Thyroid gland (tissue), 4 donors: ENCODE results near the gene TAF9. TPM values are rescaled to one million over a fixed set of nuclear protein-coding genes. Genes with fewer than 3 reads are reported as not detected.
A peak's percentile ranks its signal among the peaks of the same experiment; 100 is the strongest.

Experiments used
- DNase-seq, 2 donors: peaks; one replicate each; pipeline ENCODE4 v3.0.0-alpha.2; 2019
- H3K27ac ChIP-seq, 3 donors: fragments of 200-600 bp; sonication (generic); 1 replicate in 2 of 3; 2 replicates in 1 of 3; pipeline ENCODE4 v1.5.1; 2016 to 2019; ENCODE audit warnings: mild to moderate bottlenecking in 1 of 3, moderate library complexity in 1 of 3
- H3K27me3 ChIP-seq: fragments of 200-600 bp; sonication (generic); one replicate; pipeline ENCODE4 v1.5.1; 2019
- H3K36me3 ChIP-seq, 2 donors: fragments of 200-600 bp; sonication (generic); one replicate each; pipeline ENCODE4 v1.5.1; 2016 to 2019
- H3K4me1 ChIP-seq, 2 donors: fragments of 200-600 bp; sonication (generic); one replicate each; pipeline ENCODE4 v1.5.1; 2017 to 2019
- H3K4me3 ChIP-seq, 3 donors: fragments of 200-600 bp; sonication (generic); replicated peaks in 1 of 3; 1 replicate in 2 of 3; 2 replicates in 1 of 3; pipeline ENCODE4 v1.5.1; 2016; ENCODE audit warnings: mild to moderate bottlenecking in 1 of 3
- H3K9me3 ChIP-seq: fragments of 200-600 bp; sonication (generic); one replicate; pipeline ENCODE4 v1.5.1; 2017
- POLR2A ChIP-seq, 2 donors: fragments of 450-650 bp; IDR thresholded peaks; one replicate each; pipeline ENCODE4 v1.6.1; 2017; ENCODE audit warnings: antibody characterized with exemption in 2 of 2, mild to moderate bottlenecking in 2 of 2, moderate library complexity in 1 of 2
- WGBS, 2 donors: methylation state at CpG; one replicate each; pipeline ENCODE4 v1.1.5; 2017; 5-methylcytosine and 5-hydroxymethylcytosine counted together
- intact Hi-C: fragments of 100-400 bp; cut with DNase I; formaldehyde crosslinking; loops from one replicate; pipeline ENCODE4 v1.15.1; 2023
- total RNA-seq, 4 donors: library from RNA; depleted of rRNA; stranded (reverse); fragments of >200 nt; gene quantifications; one replicate each; pipeline ENCODE4 v1.2.3, GENCODE V29; 2016
- TF ChIP-seq, protein P1 (sequence below), 6 experiments: fragments of 200-600 bp in 3 of 6; fragments of 450-650 bp in 3 of 6; sonication (generic) in 3 of 6; IDR thresholded peaks; one replicate each; pipeline ENCODE4 v1.5.1; 2016 to 2019; ENCODE audit warnings: antibody characterized with exemption in 6 of 6, mild to moderate bottlenecking in 2 of 6, inconsistent platforms in 1 of 6, moderate library complexity in 1 of 6

TAF9 gene
- total RNA-seq, 4 donors from 2014 or later: 29.2 to 41.4 (median 39.2) TPM

- Histone ChIP-seq H3K4me1 (peaks cover 5 to 10% of the 10 kb centered on the region in 2 donors), H3K27ac (no peak overlapping the region), H3K36me3 (peaks cover 6 to 20% of the 10 kb centered on the region in 2 donors), H3K9me3 (no peaks in the 10 kb centered on the region), H3K27me3 (no peaks in the 10 kb centered on the region), H3K4me3 (no peak overlapping the region)
- DNase-seq: no peak
- 89 to 92% methylated on average over 3 of the region's 3 CpGs for WGBS, 2 donors
- intact Hi-C loops: no loop called here
- TF ChIP-seq POLR2A (IDR thresholded peaks at IDR 0.05): no peak
- TF ChIP-seq, protein P1, sequence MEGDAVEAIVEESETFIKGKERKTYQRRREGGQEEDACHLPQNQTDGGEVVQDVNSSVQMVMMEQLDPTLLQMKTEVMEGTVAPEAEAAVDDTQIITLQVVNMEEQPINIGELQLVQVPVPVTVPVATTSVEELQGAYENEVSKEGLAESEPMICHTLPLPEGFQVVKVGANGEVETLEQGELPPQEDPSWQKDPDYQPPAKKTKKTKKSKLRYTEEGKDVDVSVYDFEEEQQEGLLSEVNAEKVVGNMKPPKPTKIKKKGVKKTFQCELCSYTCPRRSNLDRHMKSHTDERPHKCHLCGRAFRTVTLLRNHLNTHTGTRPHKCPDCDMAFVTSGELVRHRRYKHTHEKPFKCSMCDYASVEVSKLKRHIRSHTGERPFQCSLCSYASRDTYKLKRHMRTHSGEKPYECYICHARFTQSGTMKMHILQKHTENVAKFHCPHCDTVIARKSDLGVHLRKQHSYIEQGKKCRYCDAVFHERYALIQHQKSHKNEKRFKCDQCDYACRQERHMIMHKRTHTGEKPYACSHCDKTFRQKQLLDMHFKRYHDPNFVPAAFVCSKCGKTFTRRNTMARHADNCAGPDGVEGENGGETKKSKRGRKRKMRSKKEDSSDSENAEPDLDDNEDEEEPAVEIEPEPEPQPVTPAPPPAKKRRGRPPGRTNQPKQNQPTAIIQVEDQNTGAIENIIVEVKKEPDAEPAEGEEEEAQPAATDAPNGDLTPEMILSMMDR (IDR thresholded peaks at IDR 0.05): no peak
Measured at GRCh38 chr5:69364850-69365249, 4.5 kb downstream of the TAF9 start.

- Histone ChIP-seq H3K36me3 (peaks cover 6 to 20% of the 10 kb centered on the region in 2 donors), H3K27ac (no peak overlapping the region), H3K4me1 (peaks cover 5 to 10% of the 10 kb centered on the region in 2 donors), H3K27me3 (no peaks in the 10 kb centered on the region), H3K4me3 (no peak overlapping the region), H3K9me3 (no peaks in the 10 kb centered on the region)
- no peak for DNase-seq
- 65 to 67% methylated on average over 3 of the region's 3 CpGs for WGBS, 2 donors
- intact Hi-C loops: no loop called here
- TF ChIP-seq, protein P1 (IDR thresholded peaks at IDR 0.05): peak in 3 of 6 experiments; percentile 5 to 14 (median 8)
- no peak for TF ChIP-seq POLR2A (IDR thresholded peaks at IDR 0.05)
Measured at GRCh38 chr5:69364414-69364813, 4.9 kb downstream of the TAF9 start.

DNA sequence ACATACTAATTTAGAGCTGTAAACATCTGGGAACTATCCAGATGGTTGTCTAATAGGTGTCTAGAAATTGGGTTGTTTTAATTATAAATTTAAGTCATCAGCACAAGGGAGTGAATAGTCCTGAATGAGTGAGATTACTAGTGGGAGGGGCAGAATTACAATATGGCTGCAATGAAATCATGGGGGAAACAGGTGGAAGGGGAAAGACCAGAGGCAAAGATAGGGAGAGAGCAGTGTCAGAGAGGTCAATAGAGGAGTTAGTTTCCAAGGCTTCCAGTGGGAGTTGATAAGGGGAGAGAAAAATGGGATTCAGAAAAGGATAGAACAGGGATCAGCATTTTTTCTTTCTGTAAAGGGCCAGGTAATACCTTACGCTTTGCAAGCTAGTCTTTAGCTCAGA lies 8.9 kb downstream of the TAF9 start:
- H3K4me3 ChIP-seq: no peak overlapping the region
- H3K27ac ChIP-seq: no peak overlapping the region
- no peak for TF ChIP-seq POLR2A (IDR thresholded peaks at IDR 0.05)
- TF ChIP-seq, protein P1 (IDR thresholded peaks at IDR 0.05): no peak
- no peaks in the 10 kb centered on the region for H3K27me3 ChIP-seq
- 88 to 94% methylated on average over 1 of the region's 1 CpG for WGBS, 2 donors
- peaks cover 6 to 15% of the 10 kb centered on the region in 2 donors for H3K36me3 ChIP-seq
- no peaks in the 10 kb centered on the region for H3K4me1 ChIP-seq
- H3K9me3 ChIP-seq: no peaks in the 10 kb centered on the region
- intact Hi-C loops: no loop called here
- no peak for DNase-seq

DNA sequence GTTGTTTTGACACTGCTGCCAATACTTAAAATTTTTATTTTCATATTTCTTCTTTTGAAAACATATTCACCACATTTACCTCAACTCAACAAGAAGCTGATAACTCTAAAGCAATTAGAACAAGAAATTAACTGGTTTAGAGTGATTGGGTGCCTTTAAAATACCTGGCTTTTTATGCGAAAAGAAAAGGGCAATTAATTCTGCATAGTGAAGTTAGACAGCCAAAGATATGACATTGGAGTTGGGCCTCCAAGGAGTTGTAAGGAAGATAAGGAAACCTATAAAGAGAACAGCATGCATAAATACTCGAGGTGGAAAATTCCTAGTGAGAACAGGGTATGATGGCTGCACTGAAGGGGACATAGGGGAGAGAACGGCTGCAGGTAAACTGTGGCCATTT lies 9.6 kb downstream of the TAF9 start:
- Histone ChIP-seq H3K36me3 (peaks cover 0 to 10% of the 10 kb centered on the region in 2 donors), H3K4me1 (no peaks in the 10 kb centered on the region), H3K9me3 (no peaks in the 10 kb centered on the region), H3K4me3 (no peak overlapping the region), H3K27me3 (no peaks in the 10 kb centered on the region), H3K27ac (no peak overlapping the region)
- DNase-seq: no peak
- 85 to 92% methylated on average over 3 of the region's 3 CpGs for WGBS, 2 donors
- intact Hi-C loops: no loop called here
- TF ChIP-seq, protein P1 (IDR thresholded peaks at IDR 0.05): no peak
- TF ChIP-seq POLR2A (IDR thresholded peaks at IDR 0.05): no peak

DNA sequence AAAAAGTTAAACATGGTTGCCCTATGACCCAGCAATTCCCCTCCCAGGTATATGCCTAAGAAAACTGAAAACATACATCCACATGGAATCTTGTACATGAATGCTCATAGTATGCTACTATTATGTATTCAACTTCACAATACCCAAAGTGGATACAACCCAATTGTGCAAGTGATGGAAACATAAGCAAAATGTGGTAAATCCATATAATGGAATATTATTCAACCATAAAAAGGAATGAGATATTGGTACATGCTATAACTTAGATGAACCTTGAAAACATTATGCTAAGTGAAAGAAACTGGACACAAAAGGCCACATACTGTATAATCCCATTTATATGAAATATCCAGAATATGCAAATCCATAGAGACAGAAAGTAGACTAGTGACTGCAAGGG lies 18.7 kb downstream of the TAF9 start:
- no peak for DNase-seq
- Histone ChIP-seq H3K36me3 (peaks cover 6 to 19% of the 10 kb centered on the region in 2 donors), H3K27ac (no peak overlapping the region), H3K4me3 (no peak overlapping the region), H3K27me3 (no peaks in the 10 kb centered on the region), H3K4me1 (no peaks in the 10 kb centered on the region), H3K9me3 (no peaks in the 10 kb centered on the region)
- no peak for TF ChIP-seq POLR2A (IDR thresholded peaks at IDR 0.05)
- TF ChIP-seq, protein P1 (IDR thresholded peaks at IDR 0.05): no peak
- intact Hi-C loops: no loop called here
